ENCODE measurements around the gene LRRC51. TPM values are rescaled to one million over a fixed set of nuclear protein-coding genes. Genes with fewer than 3 reads are reported as not detected.

Gene LRRC51
- total and polyA plus RNA-seq, 2 donors (not counting 1 experiment from before 2014, with no cell fraction given), result 1.4 to 7.7 TPM

DNA sequence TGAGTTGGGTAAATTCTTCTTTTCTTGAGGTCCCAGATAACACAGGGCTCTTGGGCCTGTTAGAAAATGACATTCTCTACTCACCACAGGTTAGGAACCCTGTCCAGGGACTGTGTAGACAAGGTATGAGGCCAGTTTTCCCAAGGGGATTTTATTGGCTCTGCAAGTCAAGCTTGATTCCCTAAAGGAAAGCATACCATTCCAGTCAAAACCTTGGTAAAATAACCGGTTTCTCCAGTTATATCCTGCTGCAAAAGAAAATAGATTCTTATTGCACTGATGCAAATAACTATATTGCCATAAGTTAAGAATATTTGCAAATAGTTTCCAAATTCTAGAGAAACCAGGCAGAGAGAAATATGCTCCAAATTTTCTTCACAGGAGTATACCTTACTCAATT is 45.3 kb downstream of the LRRC51 start:
- H3K36me3 ChIP-seq (replicated peaks in 1 of 2; ENCODE audit: control extremely low read depth in 1 of 2, control insufficient read depth in 1 of 2, extremely low read depth in 1 of 2, insufficient read depth in 2 of 2, low read length in 1 of 2), result no peaks in the 10 kb centered on the region
- Mint-ChIP-seq H3K9me3 (ENCODE audit: insufficient read depth) (peaks cover 13% of the 10 kb centered on the region), H3K27ac (no peak overlapping the region), H3K4me3 (no peak overlapping the region), H3K4me1 (no peaks in the 10 kb centered on the region), H3K27me3 (peaks cover 36% of the 10 kb centered on the region)
- no CpG with 5 or more reads among the region's 1 CpG for WGBS (ENCODE audit: insufficient coverage)
- H3K4me2 ChIP-seq (replicated peaks; ENCODE audit: low read depth, low read length, poor library complexity, severe bottlenecking), result no peak overlapping the region
- peaks cover 5 to 16% (median 16%) of the 10 kb centered on the region in 3 donors for H3K9me3 ChIP-seq (ENCODE audit: control extremely low read depth in 1 of 3, control insufficient read depth in 2 of 3, insufficient read depth in 1 of 3, low read length in 2 of 3)
- no peak for ATAC-seq (ENCODE audit: low read depth)
- no peak overlapping the region for H2AFZ ChIP-seq (ENCODE audit: insufficient read depth, low read depth, low read length, poor library complexity, severe bottlenecking)
- H3K27me3 ChIP-seq (replicated peaks in 1 of 4; ENCODE audit: control extremely low read depth in 1 of 4, control insufficient read depth in 3 of 4, insufficient read depth in 4 of 4, low read length in 3 of 4), result peaks cover 0 to 11% (median 0%) of the 10 kb centered on the region in 4 experiments
- ChIA-PET POLR2A (no interaction called here), CTCF (interaction anchor here (1.6 to 1.9 kb wide), 3 partner anchors 18 to 101 kb away, joined by 3 to 5 read pairs (median 4); no protein-coding TSS in a partner anchor)
- intact Hi-C loops (cut with micrococcal nuclease), result no loop called here
- no peak for DNase-seq
- no peak overlapping the region for H3K9ac ChIP-seq (ENCODE audit: low read length)
- H3K4me3 ChIP-seq (ENCODE audit: control extremely low read depth in 1 of 5, extremely low read depth in 1 of 5, insufficient read depth in 1 of 5, low read depth in 2 of 5, low read length in 4 of 5), result no peak overlapping the region
- H4K20me1 ChIP-seq (ENCODE audit: control insufficient read depth, insufficient read depth, low read length, poor library complexity, severe bottlenecking), result no peaks in the 10 kb centered on the region
- no peaks in the 10 kb centered on the region for H3K79me2 ChIP-seq (ENCODE audit: control insufficient read depth, insufficient read depth, low read length)
- H3K4me1 ChIP-seq (ENCODE audit: control insufficient read depth in 2 of 2, insufficient read depth in 2 of 2, low read length in 2 of 2), result no peaks in the 10 kb centered on the region
- TF ChIP-seq CTCF (IDR thresholded peaks at IDR 0.05), result no peak
- no peak for TF ChIP-seq EZH2 (IDR thresholded peaks at IDR 0.05; ENCODE audit: borderline replicate concordance, insufficient read depth, low read depth, low read length, poor library complexity, severe bottlenecking)
- no peak overlapping the region for H3K27ac ChIP-seq (ENCODE audit: low read length in 2 of 2)

DNA sequence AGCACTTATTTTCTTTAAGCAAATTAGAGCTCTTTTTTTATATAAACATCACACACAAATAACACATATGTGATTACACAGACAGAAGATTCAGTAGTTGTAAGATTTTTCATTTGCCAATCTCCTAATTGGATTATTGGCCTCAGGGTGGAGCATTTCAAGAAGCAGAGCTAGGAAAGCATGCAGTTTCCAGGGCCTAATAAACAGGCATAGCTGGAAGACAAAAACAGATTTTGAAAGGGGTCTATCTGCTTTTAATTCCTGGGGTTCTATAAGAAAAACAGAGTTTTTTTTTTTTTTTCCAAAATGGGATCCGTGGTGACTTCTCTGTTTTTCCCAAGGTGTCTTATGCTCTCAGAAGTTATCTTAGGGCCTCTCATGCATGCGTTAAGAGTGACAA is 47.3 kb downstream of the LRRC51 start:
- ATAC-seq (ENCODE audit: low read depth), result no peak
- Mint-ChIP-seq H3K4me1 (no peaks in the 10 kb centered on the region), H3K9me3 (ENCODE audit: insufficient read depth) (peaks cover 13% of the 10 kb centered on the region), H3K27me3 (peaks cover 41% of the 10 kb centered on the region), H3K4me3 (no peak overlapping the region), H3K27ac (no peak overlapping the region)
- no peak overlapping the region for H2AFZ ChIP-seq (ENCODE audit: insufficient read depth, low read depth, low read length, poor library complexity, severe bottlenecking)
- WGBS (ENCODE audit: insufficient coverage), result 83% methylated on average over 2 of the region's 2 CpGs
- H3K27me3 ChIP-seq (replicated peaks in 1 of 4; ENCODE audit: control extremely low read depth in 1 of 4, control insufficient read depth in 3 of 4, insufficient read depth in 4 of 4, low read length in 3 of 4), result peaks cover 0 to 11% (median 5%) of the 10 kb centered on the region in 4 experiments
- no peak overlapping the region for H3K4me3 ChIP-seq (ENCODE audit: control extremely low read depth in 1 of 5, extremely low read depth in 1 of 5, insufficient read depth in 1 of 5, low read depth in 2 of 5, low read length in 4 of 5)
- DNase-seq, result no peak
- TF ChIP-seq EZH2 (IDR thresholded peaks at IDR 0.05; ENCODE audit: borderline replicate concordance, insufficient read depth, low read depth, low read length, poor library complexity, severe bottlenecking) (no peak), CTCF (IDR thresholded peaks at IDR 0.05) (no peak)
- no peaks in the 10 kb centered on the region for H3K79me2 ChIP-seq (ENCODE audit: control insufficient read depth, insufficient read depth, low read length)
- CTCF ChIA-PET, result interaction anchor here (1.4 kb wide), 1 partner anchor 16 kb away, joined by 5 read pairs; no protein-coding TSS in a partner anchor
- no peaks in the 10 kb centered on the region for H3K4me1 ChIP-seq (ENCODE audit: control insufficient read depth in 2 of 2, insufficient read depth in 2 of 2, low read length in 2 of 2)
- H3K9ac ChIP-seq (ENCODE audit: low read length), result no peak overlapping the region
- POLR2A ChIA-PET, result no interaction called here
- H3K4me2 ChIP-seq (replicated peaks; ENCODE audit: low read depth, low read length, poor library complexity, severe bottlenecking), result no peak overlapping the region
- H4K20me1 ChIP-seq (ENCODE audit: control insufficient read depth, insufficient read depth, low read length, poor library complexity, severe bottlenecking), result no peaks in the 10 kb centered on the region
- H3K27ac ChIP-seq (ENCODE audit: low read length in 2 of 2), result no peak overlapping the region
- no peaks in the 10 kb centered on the region for H3K36me3 ChIP-seq (replicated peaks in 1 of 2; ENCODE audit: control extremely low read depth in 1 of 2, control insufficient read depth in 1 of 2, extremely low read depth in 1 of 2, insufficient read depth in 2 of 2, low read length in 1 of 2)
- intact Hi-C loops (cut with micrococcal nuclease), result no loop called here
- peaks cover 5 to 16% (median 16%) of the 10 kb centered on the region in 3 donors for H3K9me3 ChIP-seq (ENCODE audit: control extremely low read depth in 1 of 3, control insufficient read depth in 2 of 3, insufficient read depth in 1 of 3, low read length in 2 of 3)
